Liver (tissue), 9 donors: ENCODE data around the gene SPP2. TPM values are rescaled to one million over a fixed set of nuclear protein-coding genes. Genes with fewer than 3 reads are reported as not detected.

Experiments
- DNase-seq: peaks from one replicate; pipeline ENCODE4 v3.0.0-alpha.2; 2017; ENCODE audit warnings: low spot score
- H3K27ac ChIP-seq, 2 donors: one replicate each; pipeline ENCODE4 v1.7.0; 2013; ENCODE audit warnings: inconsistent platforms in 2 of 2, low read length in 2 of 2, control low read depth in 1 of 2, low read depth in 1 of 2, mild to moderate bottlenecking in 1 of 2
- H3K27me3 ChIP-seq, 4 donors: one replicate each; pipeline versions ENCODE4 v1.6.1 to v1.7.0; 2013; ENCODE audit warnings: low read length in 3 of 4, inconsistent platforms in 1 of 4, mild to moderate bottlenecking in 1 of 4, moderate library complexity in 1 of 4; ENCODE audit not compliant: control insufficient read depth in 4 of 4, insufficient read depth in 4 of 4
- H3K36me3 ChIP-seq, 4 donors: one replicate each; pipeline versions ENCODE4 v1.6.1 to v1.7.0; 2013; ENCODE audit warnings: low read length in 3 of 4, mild to moderate bottlenecking in 3 of 4, low read depth in 1 of 4, moderate library complexity in 1 of 4; ENCODE audit not compliant: control insufficient read depth in 4 of 4, insufficient read depth in 3 of 4
- H3K4me1 ChIP-seq, 4 donors: one replicate each; pipeline versions ENCODE4 v1.6.1 to v1.7.0; 2013; ENCODE audit warnings: low read length in 3 of 4, mild to moderate bottlenecking in 3 of 4, moderate library complexity in 1 of 4; ENCODE audit not compliant: control insufficient read depth in 4 of 4, insufficient read depth in 4 of 4
- H3K4me3 ChIP-seq, 3 donors: one replicate each; pipeline versions ENCODE4 v1.6.1 to v1.7.0; 2013; ENCODE audit warnings: low read length in 3 of 3, control low read depth in 1 of 3, low read depth in 1 of 3, mild to moderate bottlenecking in 1 of 3
- H3K9ac ChIP-seq, 2 donors: one replicate each; pipeline ENCODE4 v1.7.0; 2013; ENCODE audit warnings: low read length in 2 of 2, mild to moderate bottlenecking in 2 of 2, moderate library complexity in 2 of 2, control low read depth in 1 of 2, low read depth in 1 of 2
- H3K9me3 ChIP-seq, 4 donors: one replicate each; pipeline versions ENCODE4 v1.6.1 to v1.7.0; 2013; ENCODE audit warnings: low read length in 3 of 4; ENCODE audit not compliant: control insufficient read depth in 4 of 4
- EGR1 ChIP-seq, 2 donors: IDR thresholded peaks; 2 replicates each; pipeline ENCODE4 v1.6.1; 2016 to 2018; ENCODE audit warnings: antibody characterized with exemption in 2 of 2, low read depth in 2 of 2
- FOXA1 ChIP-seq: IDR thresholded peaks from 2 replicates; pipeline ENCODE4 v1.6.1; 2016; ENCODE audit warnings: antibody characterized with exemption
- FOXA2 ChIP-seq: IDR thresholded peaks from 2 replicates; pipeline ENCODE4 v1.6.1; 2016; ENCODE audit warnings: antibody characterized with exemption
- GABPA ChIP-seq, 2 donors: IDR thresholded peaks in 1 of 2; conservative IDR thresholded peaks in 1 of 2; 2 replicates each; pipeline ENCODE4 v1.6.1; 2016; ENCODE audit warnings: antibody characterized with exemption in 2 of 2, mild to moderate bottlenecking in 1 of 2, moderate library complexity in 1 of 2
- HNF4A ChIP-seq, 2 donors: conservative IDR thresholded peaks; 2 replicates each; pipeline ENCODE4 v1.6.1; 2016; ENCODE audit warnings: antibody characterized with exemption in 2 of 2, mild to moderate bottlenecking in 2 of 2
- JUND ChIP-seq, 2 donors: IDR thresholded peaks; 2 replicates each; pipeline ENCODE4 v1.6.1; 2016; ENCODE audit warnings: antibody characterized with exemption in 2 of 2
- NR2F2 ChIP-seq: IDR thresholded peaks from 2 replicates; pipeline ENCODE4 v1.6.1; 2016; ENCODE audit warnings: antibody characterized with exemption
- RAD21 ChIP-seq, 2 donors: IDR thresholded peaks; 2 replicates each; pipeline ENCODE4 v1.6.1; 2016; ENCODE audit warnings: antibody characterized with exemption in 2 of 2, mild to moderate bottlenecking in 2 of 2
- RXRA ChIP-seq, 2 donors: IDR thresholded peaks; 2 replicates each; pipeline ENCODE4 v1.6.1; 2017 to 2018; ENCODE audit warnings: antibody characterized with exemption in 2 of 2, mild to moderate bottlenecking in 1 of 2
- SP1 ChIP-seq: IDR thresholded peaks from 2 replicates; pipeline ENCODE4 v1.6.1; 2018; ENCODE audit warnings: antibody characterized with exemption, mild to moderate bottlenecking
- TAF1 ChIP-seq: conservative IDR thresholded peaks from 2 replicates; pipeline ENCODE4 v1.6.1; 2016; ENCODE audit warnings: antibody characterized with exemption, mild to moderate bottlenecking
- YY1 ChIP-seq: IDR thresholded peaks from 2 replicates; pipeline ENCODE4 v1.6.1; 2016; ENCODE audit warnings: antibody characterized with exemption, mild to moderate bottlenecking
- WGBS: extraction: QIAGEN DNeasy Blood & Tissue Kit; methylation state at CpG from one replicate; pipeline ENCODE4 v1.1.7; 2013; 5-methylcytosine and 5-hydroxymethylcytosine counted together
- polyA plus RNA-seq, 2 donors: library from polyadenylated mRNA; stranded (reverse) in 1 of 2; unstranded in 1 of 2; fragments of 200-250 nt in 1 of 2; fragments of >200 nt in 1 of 2; fragmentation: Nextera tagmentation in 1 of 2; extraction: Ambion mirVana in 1 of 2; gene quantifications; one replicate each; pipeline versions ENCODE4 v1.2.1 to v1.2.3, GENCODE V29; 2013 to 2015
- total RNA-seq, 2 donors: library from RNA; depleted of rRNA; stranded (reverse); fragments of >200 nt; gene quantifications; one replicate each; pipeline ENCODE4 v1.2.3, GENCODE V29; 2014
- TF ChIP-seq, protein P1 (sequence below): IDR thresholded peaks from 2 replicates; pipeline ENCODE4 v1.6.1; 2016; ENCODE audit warnings: antibody characterized with exemption
- TF ChIP-seq, protein P2 (sequence below): IDR thresholded peaks from 2 replicates; pipeline ENCODE4 v1.6.1; 2016; ENCODE audit warnings: antibody characterized with exemption
- TF ChIP-seq, protein P3 (sequence below): IDR thresholded peaks from 2 replicates; pipeline ENCODE4 v1.6.1; 2016; ENCODE audit warnings: antibody characterized with exemption
- TF ChIP-seq, protein P4 (sequence below): fragments of 150-350 bp; IDR thresholded peaks from 2 replicates; pipeline ENCODE4 v1.5.1; 2017; ENCODE audit warnings: improper control_type of control experiment, low read depth, low read length; ENCODE audit not compliant: missing input control
- donor health status: healthy.
- donor health status: healthy.
- donor health status: healthy.
- donor health status: healthy.
- donor health status: healthy.

SPP2 gene
- total and polyA plus RNA-seq, 4 donors: 76.7 to 584 (median 147) TPM

DNA sequence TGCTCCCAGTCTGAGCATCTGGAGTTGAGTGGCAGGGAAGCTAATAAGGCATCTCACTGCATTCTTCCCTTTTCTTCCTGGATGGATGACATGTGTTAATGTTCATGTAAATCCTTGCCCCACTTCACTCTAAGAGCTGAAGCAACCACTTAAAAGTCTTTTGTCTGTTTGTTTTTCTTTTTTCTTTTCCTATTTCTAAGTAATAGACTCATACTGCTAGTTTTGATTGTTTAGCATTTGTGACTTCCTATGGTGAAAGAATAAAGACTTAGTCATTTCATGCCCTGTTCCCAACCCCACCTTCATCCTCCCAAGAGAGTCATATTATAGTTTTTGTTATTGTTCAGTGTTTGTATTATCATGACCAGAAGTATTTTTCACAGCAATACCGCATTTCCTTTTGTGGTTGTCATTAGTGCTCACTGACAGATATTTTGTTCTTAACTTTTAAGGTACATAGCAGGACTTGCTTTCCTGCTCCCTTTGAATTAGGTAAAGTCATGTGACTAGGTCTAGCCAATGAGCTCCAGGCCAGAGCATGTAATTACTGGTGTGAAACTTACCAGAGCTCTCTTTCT, 18.1 kb upstream of the SPP2 start:
- DNase-seq: no peak
- H3K9me3 ChIP-seq: peaks cover 0 to 2% (median under 1%) of the 10 kb centered on the region in 4 donors
- H3K9ac ChIP-seq: no peak overlapping the region
- TF ChIP-seq EGR1 (IDR thresholded peaks at IDR 0.05; ENCODE audit: low read depth in 2 of 2) (no peak), NR2F2 (no peak), RXRA (IDR thresholded peaks at IDR 0.05) (no peak), FOXA2 (no peak), HNF4A (conservative IDR thresholded peaks at IDR 0.05) (no peak)
- TF ChIP-seq, protein P1, sequence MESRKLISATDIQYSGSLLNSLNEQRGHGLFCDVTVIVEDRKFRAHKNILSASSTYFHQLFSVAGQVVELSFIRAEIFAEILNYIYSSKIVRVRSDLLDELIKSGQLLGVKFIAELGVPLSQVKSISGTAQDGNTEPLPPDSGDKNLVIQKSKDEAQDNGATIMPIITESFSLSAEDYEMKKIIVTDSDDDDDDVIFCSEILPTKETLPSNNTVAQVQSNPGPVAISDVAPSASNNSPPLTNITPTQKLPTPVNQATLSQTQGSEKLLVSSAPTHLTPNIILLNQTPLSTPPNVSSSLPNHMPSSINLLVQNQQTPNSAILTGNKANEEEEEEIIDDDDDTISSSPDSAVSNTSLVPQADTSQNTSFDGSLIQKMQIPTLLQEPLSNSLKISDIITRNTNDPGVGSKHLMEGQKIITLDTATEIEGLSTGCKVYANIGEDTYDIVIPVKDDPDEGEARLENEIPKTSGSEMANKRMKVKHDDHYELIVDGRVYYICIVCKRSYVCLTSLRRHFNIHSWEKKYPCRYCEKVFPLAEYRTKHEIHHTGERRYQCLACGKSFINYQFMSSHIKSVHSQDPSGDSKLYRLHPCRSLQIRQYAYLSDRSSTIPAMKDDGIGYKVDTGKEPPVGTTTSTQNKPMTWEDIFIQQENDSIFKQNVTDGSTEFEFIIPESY: no peak
- TF ChIP-seq, protein P2, sequence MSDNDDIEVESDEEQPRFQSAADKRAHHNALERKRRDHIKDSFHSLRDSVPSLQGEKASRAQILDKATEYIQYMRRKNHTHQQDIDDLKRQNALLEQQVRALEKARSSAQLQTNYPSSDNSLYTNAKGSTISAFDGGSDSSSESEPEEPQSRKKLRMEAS: peak; percentile 27
- H3K4me3 ChIP-seq: no peak overlapping the region
- H3K36me3 ChIP-seq: no peaks in the 10 kb centered on the region
- no peak overlapping the region for H3K27ac ChIP-seq
- 92% methylated on average over 1 of the region's 1 CpG for WGBS
- no peaks in the 10 kb centered on the region for H3K27me3 ChIP-seq
- H3K4me1 ChIP-seq: no peaks in the 10 kb centered on the region

DNA sequence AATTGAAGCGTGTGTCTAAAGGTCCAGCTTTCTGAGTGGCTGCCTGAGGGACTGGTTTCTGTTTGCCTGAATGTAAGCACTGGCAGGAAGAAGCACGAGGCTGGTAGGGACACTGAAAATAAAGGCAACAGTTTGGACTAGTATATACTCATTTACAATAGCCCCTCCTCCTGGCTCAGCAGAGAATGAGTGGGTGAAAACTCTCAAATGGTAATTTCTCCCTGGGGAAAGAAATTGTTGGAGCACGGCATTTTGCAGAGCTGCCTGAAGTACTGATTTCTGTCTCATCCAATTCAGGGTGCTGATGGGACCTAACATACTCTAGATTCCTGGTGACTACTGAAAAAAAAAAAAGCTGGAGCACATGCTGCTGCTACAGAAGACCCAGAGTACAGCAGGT, 17.3 kb upstream of the SPP2 start:
- no peak overlapping the region for H3K27ac ChIP-seq
- H3K4me3 ChIP-seq: no peak overlapping the region
- 86% methylated on average over 3 of the region's 3 CpGs for WGBS
- no peaks in the 10 kb centered on the region for H3K27me3 ChIP-seq
- H3K9me3 ChIP-seq: peaks cover 0 to 2% (median under 1%) of the 10 kb centered on the region in 4 donors
- no peak for DNase-seq
- TF ChIP-seq RAD21 (IDR thresholded peaks at IDR 0.05) (no peak), TAF1 (no peak), RXRA (IDR thresholded peaks at IDR 0.05) (no peak), FOXA1 (no peak), GABPA (IDR thresholded peaks at IDR 0.05 in 1 of 2, conservative IDR thresholded peaks at IDR 0.05 in 1 of 2) (no peak), FOXA2 (no peak), YY1 (no peak)
- H3K9ac ChIP-seq: no peak overlapping the region
- H3K4me1 ChIP-seq: no peaks in the 10 kb centered on the region
- no peaks in the 10 kb centered on the region for H3K36me3 ChIP-seq

DNA sequence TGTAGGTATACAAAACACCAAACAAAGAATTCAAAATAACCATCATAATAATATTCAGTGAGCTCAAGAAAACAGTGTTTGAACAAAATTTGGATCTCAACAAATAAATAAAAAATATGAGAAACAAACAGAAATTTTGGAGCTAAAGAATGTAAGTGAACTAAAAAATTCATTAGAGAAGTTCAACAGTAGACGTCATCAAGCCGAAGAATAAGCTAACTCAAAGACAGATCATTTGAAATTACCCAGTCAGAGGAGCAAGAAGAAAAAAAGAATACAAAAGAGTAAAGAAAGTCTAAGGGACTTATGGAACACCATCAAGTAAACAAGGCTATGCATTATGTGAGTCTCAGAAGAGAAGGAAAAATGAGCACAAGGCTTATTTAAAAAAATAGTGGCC, 16.6 kb upstream of the SPP2 start:
- WGBS: 80% methylated on average over 2 of the region's 2 CpGs
- Histone ChIP-seq H3K27me3 (no peaks in the 10 kb centered on the region), H3K27ac (no peak overlapping the region), H3K9ac (no peak overlapping the region), H3K36me3 (no peaks in the 10 kb centered on the region), H3K9me3 (peaks cover 0 to 2% (median under 1%) of the 10 kb centered on the region in 4 donors), H3K4me1 (no peaks in the 10 kb centered on the region), H3K4me3 (no peak overlapping the region)
- no peak for DNase-seq
- no peak for TF ChIP-seq EGR1 (IDR thresholded peaks at IDR 0.05; ENCODE audit: low read depth in 2 of 2)
- TF ChIP-seq JUND (IDR thresholded peaks at IDR 0.05): no peak
- no peak for TF ChIP-seq SP1
- no peak for TF ChIP-seq FOXA2
- no peak for TF ChIP-seq HNF4A (conservative IDR thresholded peaks at IDR 0.05)
- TF ChIP-seq, protein P3, sequence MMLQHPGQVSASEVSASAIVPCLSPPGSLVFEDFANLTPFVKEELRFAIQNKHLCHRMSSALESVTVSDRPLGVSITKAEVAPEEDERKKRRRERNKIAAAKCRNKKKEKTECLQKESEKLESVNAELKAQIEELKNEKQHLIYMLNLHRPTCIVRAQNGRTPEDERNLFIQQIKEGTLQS: no peak
- TF ChIP-seq RXRA (IDR thresholded peaks at IDR 0.05): no peak
- TF ChIP-seq, protein P4, sequence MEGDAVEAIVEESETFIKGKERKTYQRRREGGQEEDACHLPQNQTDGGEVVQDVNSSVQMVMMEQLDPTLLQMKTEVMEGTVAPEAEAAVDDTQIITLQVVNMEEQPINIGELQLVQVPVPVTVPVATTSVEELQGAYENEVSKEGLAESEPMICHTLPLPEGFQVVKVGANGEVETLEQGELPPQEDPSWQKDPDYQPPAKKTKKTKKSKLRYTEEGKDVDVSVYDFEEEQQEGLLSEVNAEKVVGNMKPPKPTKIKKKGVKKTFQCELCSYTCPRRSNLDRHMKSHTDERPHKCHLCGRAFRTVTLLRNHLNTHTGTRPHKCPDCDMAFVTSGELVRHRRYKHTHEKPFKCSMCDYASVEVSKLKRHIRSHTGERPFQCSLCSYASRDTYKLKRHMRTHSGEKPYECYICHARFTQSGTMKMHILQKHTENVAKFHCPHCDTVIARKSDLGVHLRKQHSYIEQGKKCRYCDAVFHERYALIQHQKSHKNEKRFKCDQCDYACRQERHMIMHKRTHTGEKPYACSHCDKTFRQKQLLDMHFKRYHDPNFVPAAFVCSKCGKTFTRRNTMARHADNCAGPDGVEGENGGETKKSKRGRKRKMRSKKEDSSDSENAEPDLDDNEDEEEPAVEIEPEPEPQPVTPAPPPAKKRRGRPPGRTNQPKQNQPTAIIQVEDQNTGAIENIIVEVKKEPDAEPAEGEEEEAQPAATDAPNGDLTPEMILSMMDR: no peak
- TF ChIP-seq, protein P2: no peak
- TF ChIP-seq NR2F2: no peak
- TF ChIP-seq RAD21 (IDR thresholded peaks at IDR 0.05): no peak
- TF ChIP-seq TAF1: no peak
- TF ChIP-seq, protein P1: no peak
- no peak for TF ChIP-seq GABPA (IDR thresholded peaks at IDR 0.05 in 1 of 2, conservative IDR thresholded peaks at IDR 0.05 in 1 of 2)
- no peak for TF ChIP-seq YY1
